Suprapubic skin (tissue), 4 donors: ENCODE measurements around the gene DHPS.

Experiments
- CTCF ChIP-seq, 2 donors: fragments of 200-600 bp in 1 of 2; fragments of 450-650 bp in 1 of 2; sonication (generic) in 1 of 2; IDR thresholded peaks; one replicate each; pipeline ENCODE4 v1.5.1; 2016 to 2019; ENCODE audit warnings: antibody characterized with exemption in 2 of 2, mild to moderate bottlenecking in 1 of 2, moderate library complexity in 1 of 2
- EP300 ChIP-seq: sonication (generic); formaldehyde crosslinking; IDR thresholded peaks from one replicate; pipeline ENCODE4 v1.6.1; 2017; ENCODE audit warnings: antibody characterized with exemption
- POLR2A ChIP-seq, 2 donors: fragments of 450-650 bp; IDR thresholded peaks; one replicate each; pipeline ENCODE4 v1.6.1; 2017; ENCODE audit warnings: antibody characterized with exemption in 2 of 2, mild to moderate bottlenecking in 2 of 2, moderate library complexity in 2 of 2
- POLR2AphosphoS5 ChIP-seq, 3 donors: sonication (generic); formaldehyde crosslinking; IDR thresholded peaks; one replicate each; pipeline ENCODE4 v1.6.1; 2017; ENCODE audit warnings: antibody characterized with exemption in 3 of 3

GRCh38 chr19:12668932-12669269 is 12.8 kb downstream of the DHPS start:
- TF ChIP-seq CTCF (IDR thresholded peaks at IDR 0.05) (no peak), EP300 (no peak), POLR2A (IDR thresholded peaks at IDR 0.05) (no peak), POLR2AphosphoS5 (IDR thresholded peaks at IDR 0.05) (no peak)
